ENCODE results near the gene DLGAP1.

Gene DLGAP1

DNA sequence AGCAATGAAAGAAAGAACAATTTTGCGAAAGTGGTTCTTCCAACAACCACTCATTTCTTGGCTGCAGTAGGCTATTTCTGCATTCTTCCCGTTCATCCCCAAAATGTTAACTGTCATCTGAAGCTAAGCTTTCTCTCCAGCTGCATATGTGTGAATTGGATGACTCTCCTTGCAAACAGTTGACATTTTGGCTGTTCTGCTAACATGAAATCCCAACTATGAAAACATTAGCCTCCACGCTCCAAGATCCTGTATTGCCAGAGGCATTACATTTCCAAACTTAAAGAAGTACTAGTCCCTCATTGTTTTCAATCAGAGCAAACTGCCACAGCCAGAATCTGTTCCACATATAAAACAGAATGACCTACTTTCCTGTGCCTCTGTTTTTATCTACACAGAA is 916.7 kb downstream of the DLGAP1 start:
- Histone ChIP-seq H3K4me3 (ENCODE audit: low read depth, low read length) (no peak overlapping the region), H3K9me3 (no peaks in the 10 kb centered on the region), H3K27me3 (no peaks in the 10 kb centered on the region), H3K4me1 (no peaks in the 10 kb centered on the region), H3K36me3 (no peaks in the 10 kb centered on the region)
- DNase-seq: no peak
- TF ChIP-seq, protein P1, sequence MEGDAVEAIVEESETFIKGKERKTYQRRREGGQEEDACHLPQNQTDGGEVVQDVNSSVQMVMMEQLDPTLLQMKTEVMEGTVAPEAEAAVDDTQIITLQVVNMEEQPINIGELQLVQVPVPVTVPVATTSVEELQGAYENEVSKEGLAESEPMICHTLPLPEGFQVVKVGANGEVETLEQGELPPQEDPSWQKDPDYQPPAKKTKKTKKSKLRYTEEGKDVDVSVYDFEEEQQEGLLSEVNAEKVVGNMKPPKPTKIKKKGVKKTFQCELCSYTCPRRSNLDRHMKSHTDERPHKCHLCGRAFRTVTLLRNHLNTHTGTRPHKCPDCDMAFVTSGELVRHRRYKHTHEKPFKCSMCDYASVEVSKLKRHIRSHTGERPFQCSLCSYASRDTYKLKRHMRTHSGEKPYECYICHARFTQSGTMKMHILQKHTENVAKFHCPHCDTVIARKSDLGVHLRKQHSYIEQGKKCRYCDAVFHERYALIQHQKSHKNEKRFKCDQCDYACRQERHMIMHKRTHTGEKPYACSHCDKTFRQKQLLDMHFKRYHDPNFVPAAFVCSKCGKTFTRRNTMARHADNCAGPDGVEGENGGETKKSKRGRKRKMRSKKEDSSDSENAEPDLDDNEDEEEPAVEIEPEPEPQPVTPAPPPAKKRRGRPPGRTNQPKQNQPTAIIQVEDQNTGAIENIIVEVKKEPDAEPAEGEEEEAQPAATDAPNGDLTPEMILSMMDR (IDR thresholded peaks at IDR 0.05; ENCODE audit: low read depth, low read length): no peak

DNA sequence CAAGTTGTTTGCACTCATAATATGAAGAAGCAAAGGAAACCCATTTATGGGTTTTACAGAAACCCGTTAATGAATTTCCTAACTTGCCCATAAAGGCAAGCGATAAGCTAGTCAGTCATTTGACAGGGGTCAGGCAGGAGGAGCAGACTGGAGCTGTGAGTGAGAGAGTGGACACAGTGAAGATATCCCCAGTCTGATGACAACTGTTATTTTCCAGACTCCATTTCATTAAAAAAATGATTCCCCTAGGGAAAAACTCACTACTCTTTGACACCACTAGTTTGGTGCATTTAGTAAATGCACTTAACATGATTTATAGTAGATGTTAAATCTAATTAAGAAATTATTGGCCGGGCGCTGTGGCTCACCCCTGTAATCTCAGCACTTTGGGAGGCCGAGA is 924.3 kb downstream of the DLGAP1 start:
- TF ChIP-seq, protein P1 (IDR thresholded peaks at IDR 0.05; ENCODE audit: low read depth, low read length): no peak
- H3K27me3 ChIP-seq: no peaks in the 10 kb centered on the region
- no peaks in the 10 kb centered on the region for H3K36me3 ChIP-seq
- no peaks in the 10 kb centered on the region for H3K9me3 ChIP-seq
- DNase-seq: peak; percentile 42
- H3K4me3 ChIP-seq (ENCODE audit: low read depth, low read length): no peak overlapping the region
- peaks cover 2% of the 10 kb centered on the region; the same call in 1 of the 2 replicates for H3K4me1 ChIP-seq

- Histone ChIP-seq H3K4me3 (ENCODE audit: low read depth, low read length) (no peak overlapping the region), H3K27me3 (no peaks in the 10 kb centered on the region), H3K36me3 (no peaks in the 10 kb centered on the region), H3K9me3 (no peaks in the 10 kb centered on the region), H3K4me1 (peaks cover 2% of the 10 kb centered on the region; the same call in 1 of the 2 replicates)
- TF ChIP-seq, protein P1 (IDR thresholded peaks at IDR 0.05; ENCODE audit: low read depth, low read length): no peak
- no peak for DNase-seq
These were observed 925.5 kb downstream of the DLGAP1 start for GRCh38 chr18:3529601-3530000.

- no peaks in the 10 kb centered on the region for H3K9me3 ChIP-seq
These were observed 926.0 kb downstream of the DLGAP1 start for GRCh38 chr18:3529077-3529476.

DNA sequence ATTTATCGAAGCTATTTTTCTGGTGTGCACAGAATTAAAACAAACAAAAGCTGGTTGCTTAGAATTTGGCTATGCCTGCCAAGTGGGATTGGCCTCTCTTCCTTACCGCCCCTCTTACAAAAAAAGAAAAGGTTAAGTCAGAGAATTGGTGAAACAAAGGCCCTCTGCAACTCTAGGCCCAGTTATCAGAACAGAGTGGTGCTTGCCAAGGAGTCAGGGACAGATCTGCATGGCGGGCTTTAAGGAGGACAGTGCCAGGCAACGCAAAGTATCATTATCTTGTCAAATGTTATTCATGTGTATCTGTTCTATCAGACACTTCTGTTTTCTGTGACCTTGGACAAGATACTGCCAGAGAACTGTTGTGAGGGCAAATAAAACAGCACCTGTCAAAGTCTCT is 926.9 kb downstream of the DLGAP1 start:
- no peak overlapping the region for H3K4me3 ChIP-seq (ENCODE audit: low read depth, low read length)

More at GRCh38 chr18:3529077-3529476, 926.0 kb downstream of the DLGAP1 start:
- TF ChIP-seq, protein P1 (IDR thresholded peaks at IDR 0.05; ENCODE audit: low read depth, low read length): no peak
- peaks cover 2% of the 10 kb centered on the region; the same call in 1 of the 2 replicates for H3K4me1 ChIP-seq
- no peaks in the 10 kb centered on the region for H3K27me3 ChIP-seq
- DNase-seq: no peak
- no peak overlapping the region for H3K4me3 ChIP-seq (ENCODE audit: low read depth, low read length)
- H3K36me3 ChIP-seq: no peaks in the 10 kb centered on the region

More for the DNA sequence above, 926.9 kb downstream of the DLGAP1 start:
- peaks cover 2% of the 10 kb centered on the region; the same call in 1 of the 2 replicates for H3K4me1 ChIP-seq
- no peak for DNase-seq
- H3K36me3 ChIP-seq: no peaks in the 10 kb centered on the region
- no peaks in the 10 kb centered on the region for H3K9me3 ChIP-seq
- TF ChIP-seq, protein P1 (IDR thresholded peaks at IDR 0.05; ENCODE audit: low read depth, low read length): no peak
- no peaks in the 10 kb centered on the region for H3K27me3 ChIP-seq
